Cerebellar nuclear complex (tissue), 1 donor: ENCODE results near the gene SUSD5.
"Not testable (repeated sequence)": the region's sequence is repeated elsewhere in the genome, so short reads cannot be mapped to it uniquely, and the experiment has no call there.

ENCODE experiments used
- DNase-seq, 2 experiments: peaks; one replicate each; lab custom pipeline; 2025; lab: John Stamatoyannopoulos, UW

The SUSD5 gene

DNA sequence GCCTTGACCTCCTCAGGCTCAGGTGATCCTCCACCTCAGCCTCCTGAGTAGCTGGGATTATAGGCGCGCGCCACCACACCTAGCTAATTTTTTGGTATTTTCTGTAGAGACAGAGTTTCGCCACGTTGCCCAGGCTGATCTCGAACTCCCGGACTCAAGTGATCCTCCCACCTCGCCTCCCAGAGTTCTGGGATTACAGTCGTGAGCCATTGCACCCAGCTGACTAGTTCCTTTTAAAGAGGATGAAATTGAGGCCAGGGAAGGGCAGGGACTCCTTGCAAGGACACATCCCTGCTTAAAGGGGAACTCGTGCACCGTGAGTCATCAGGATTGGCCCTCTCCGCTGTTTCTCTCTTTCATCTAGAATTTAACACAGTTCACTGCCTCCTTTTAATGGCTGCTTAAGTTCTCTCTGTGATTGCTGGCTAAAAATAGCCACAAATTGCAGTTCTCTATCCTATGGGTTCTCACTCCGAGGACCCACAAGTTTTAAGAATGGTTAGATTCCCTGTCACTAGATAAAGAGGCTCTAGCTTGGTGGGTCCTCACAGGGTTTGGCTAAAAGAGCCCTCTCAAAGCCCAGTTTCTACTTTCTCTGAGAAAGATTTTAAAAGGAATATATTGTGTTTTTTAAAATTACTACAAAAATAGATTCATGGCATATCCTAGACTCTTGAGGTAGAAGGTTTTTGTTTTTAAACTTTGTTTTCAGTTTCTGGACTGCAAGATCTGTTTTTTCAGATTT lies 103.4 kb downstream of the SUSD5 start:
- DNase-seq = peak in 1 of 2 experiments; percentile 49

DNA sequence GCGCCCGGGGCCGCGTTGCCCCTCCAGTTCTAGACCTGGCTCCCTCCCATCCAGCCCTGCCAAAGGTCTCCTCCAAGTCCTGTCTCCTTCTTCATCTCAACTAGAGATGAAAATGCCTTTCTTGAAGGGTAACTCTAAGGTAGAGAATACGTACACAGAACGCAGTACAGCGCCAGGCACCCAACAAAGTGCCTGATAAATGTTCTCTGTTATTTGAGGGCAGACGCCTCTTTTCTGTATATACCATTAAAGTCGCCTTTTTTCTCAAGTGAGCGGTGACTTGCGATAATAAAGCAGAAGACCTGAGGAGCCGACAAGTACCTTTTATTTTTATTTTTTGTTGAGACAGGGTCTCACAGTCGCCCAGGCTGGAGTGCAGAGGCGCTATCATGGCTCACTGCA lies 104.0 kb downstream of the SUSD5 start:
- DNase-seq = no peak

DNA sequence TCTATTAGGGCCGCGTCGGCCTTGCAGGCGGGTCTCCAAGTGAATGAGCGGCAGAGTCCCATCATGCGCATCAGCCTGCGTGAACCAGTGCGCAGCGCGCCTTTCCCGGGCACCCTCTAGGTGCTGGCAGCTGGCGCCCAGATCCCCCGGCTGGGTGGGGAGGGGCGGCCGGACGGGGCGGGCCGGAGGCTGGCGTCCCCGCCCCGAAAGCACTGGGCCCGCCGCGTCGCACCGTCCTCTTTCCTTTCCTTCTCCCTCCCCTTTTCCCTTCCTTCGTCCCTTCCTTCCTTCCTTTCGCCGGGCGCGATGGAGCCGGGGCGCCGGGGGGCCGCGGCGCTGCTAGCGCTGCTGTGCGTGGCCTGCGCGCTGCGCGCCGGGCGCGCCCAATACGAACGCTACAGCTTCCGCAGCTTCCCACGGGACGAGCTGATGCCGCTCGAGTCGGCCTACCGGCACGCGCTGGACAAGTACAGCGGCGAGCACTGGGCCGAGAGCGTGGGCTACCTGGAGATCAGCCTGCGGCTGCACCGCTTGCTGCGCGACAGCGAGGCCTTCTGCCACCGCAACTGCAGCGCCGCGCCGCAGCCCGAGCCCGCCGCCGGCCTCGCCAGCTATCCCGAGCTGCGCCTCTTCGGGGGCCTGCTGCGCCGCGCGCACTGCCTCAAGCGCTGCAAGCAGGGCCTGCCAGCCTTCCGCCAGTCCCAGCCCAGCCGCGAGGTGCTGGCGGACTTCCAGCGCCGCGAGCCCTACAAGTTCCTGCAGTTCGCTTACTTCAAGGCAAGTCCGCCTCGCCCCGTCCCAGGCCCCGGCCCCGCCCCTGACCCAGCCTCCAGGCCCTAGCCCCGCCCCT lies 104.6 kb downstream of the SUSD5 start, which contains the start of gene CRTAP:
CRTAP (plus strand) TSS at position 243 of the 850 bp plus-strand sequence; CDS start at position 307, 64 bp downstream.
- DNase-seq = peak in 1 of 2 experiments; percentile 32

DNA sequence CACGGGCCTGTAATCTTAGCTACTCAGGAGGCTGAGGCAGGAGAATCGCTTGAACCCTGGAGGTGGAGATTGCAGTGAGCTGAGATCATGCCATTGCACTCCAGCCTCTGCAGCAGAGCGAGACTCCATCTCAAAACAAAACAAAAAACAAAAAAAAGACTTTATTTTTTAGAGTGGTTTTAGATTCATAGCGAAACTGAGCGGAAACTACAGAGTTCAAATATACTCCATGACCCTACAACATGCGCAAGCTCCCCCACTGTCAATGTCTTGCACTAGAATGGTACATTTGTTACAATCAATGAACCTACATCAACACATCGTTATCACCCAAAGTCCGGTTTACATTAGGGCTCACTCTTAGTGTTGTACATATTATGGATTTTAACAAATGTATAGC lies 107.0 kb downstream of the SUSD5 start:
- DNase-seq = no peak

DNA sequence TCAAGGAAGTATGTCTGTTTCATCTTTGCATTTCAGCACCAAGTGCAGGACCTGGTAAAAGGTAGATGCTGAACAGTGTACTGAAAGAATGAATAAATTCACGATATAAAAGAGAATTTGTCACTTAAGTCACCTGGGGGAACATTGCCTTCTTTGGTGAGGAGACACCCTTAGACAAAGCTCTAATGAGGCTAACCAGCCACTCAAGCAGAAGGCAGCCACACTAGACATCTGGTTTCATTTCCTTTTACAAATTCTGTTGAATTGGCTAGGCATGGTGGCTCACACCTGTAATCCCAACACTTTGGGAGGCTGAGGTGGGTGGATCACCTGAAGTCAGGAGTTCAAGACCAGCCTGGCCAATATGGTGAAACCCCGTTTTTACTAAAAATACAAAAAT lies 111.8 kb downstream of the SUSD5 start:
- DNase-seq = not testable (repeated sequence)

DNA sequence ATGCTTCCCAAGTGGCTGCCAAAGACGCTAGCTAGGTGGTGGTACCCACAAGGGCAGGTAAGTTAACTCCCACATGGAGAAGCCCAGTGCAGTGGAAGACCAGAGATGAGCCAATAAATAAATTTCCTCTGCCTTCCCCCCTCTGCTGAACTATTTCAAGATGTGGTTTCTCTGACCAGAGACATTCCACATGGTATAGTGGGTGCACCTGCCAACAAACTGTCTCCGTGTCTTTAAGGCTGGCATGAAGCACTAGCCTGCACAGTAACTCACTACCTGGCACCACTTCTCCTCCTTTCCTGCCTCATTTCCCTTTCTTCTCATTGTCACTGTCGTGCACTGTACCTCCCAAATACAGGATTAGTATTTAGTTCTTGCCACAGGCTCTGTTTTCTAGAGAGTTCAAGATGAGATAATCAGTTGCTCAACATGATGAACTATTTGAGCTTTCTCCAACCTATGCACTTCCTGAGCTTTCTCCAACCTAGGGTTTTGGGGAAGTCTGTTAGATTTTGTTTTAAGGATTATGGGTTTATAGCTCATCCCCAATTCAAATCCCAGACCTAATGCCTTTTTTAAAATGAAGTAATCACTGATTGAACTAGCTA lies 113.2 kb downstream of the SUSD5 start:
- DNase-seq = no peak

DNA sequence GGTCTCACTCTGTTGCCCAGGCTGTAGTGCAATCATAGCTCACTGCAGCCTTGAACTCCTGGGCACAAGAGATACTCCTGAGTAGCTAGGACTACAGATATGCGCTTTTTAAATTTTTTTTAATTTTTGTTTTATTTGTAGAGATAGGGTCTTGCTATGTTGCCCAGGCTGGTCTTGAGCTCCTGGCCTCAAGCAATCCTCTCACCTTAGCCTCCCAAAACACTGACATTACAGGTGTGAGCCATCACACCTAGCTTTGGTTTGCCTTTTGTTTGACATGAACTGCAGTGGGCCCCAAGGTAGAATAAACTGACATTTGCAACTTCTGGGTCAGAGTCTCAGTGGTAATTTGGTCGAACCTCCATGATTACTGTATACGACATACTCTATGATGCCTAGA lies 113.8 kb downstream of the SUSD5 start:
- no peak for DNase-seq

DNA sequence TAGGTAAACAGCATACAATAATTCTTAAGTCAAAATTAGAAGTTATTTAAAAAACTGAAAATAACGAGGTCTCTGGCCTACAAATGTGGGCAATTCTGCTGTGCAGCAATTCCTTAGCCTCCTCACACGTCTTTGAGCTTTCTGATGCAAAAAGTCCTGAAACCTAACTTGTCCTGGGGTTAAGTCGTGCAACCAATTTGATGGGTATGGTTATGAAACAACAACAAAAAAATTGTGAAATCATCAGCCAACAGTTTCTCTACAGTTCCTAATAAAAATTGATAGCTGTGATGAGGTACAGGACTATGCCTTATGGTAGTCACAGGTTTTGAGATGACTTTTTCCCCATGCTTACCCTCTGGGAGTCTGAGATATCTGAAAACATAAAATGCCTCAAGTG lies 115.1 kb downstream of the SUSD5 start:
- no peak for DNase-seq

DNA sequence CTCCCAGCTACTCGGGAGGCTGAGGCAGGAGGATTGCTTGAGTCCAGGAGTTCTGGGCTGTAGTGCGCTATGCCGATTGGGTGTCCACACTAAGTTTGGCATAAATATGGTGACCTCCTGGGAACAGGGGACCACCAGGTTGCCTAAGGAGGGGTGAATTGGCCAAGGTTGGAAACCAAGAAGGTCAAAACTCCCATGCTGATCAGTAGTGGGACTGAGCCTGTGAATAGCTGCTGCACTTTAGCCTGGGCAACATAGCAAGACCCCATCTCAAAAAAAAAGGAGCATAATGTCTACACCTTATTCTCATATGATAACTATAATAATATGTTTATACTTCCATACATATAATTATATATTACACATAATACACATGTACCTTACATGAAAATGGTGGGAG lies 115.6 kb downstream of the SUSD5 start:
- no peak for DNase-seq

DNA sequence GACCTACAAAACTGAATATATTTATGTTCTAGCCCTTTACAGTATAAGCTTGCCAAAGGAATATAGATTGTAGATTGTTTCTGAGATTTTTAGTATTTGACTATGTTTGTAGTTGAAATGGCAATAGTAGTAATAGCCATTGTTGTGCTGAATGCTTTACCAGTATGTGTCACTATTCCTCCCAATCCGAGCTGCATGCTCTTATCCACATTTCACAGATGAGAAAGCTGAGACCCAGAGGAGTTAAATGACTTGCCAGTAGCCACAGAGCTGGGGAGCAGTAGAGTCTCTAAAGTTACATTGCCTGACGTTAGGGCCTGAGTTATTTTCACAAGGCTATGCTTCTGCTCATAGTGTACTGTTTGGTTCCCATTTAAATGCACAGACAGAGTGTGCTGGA lies 118.4 kb downstream of the SUSD5 start:
- no peak for DNase-seq
